Measurements from ENCODE around the gene FGF22. TPM values are rescaled to one million over a fixed set of nuclear protein-coding genes. Genes with fewer than 3 reads are reported as not detected.
"Not testable (repeated sequence)": the region's sequence is repeated elsewhere in the genome, so short reads cannot be mapped to it uniquely, and the experiment has no call there.

Gene FGF22
- polyA plus RNA-seq, 1 experiment, result 0.05 TPM

DNA sequence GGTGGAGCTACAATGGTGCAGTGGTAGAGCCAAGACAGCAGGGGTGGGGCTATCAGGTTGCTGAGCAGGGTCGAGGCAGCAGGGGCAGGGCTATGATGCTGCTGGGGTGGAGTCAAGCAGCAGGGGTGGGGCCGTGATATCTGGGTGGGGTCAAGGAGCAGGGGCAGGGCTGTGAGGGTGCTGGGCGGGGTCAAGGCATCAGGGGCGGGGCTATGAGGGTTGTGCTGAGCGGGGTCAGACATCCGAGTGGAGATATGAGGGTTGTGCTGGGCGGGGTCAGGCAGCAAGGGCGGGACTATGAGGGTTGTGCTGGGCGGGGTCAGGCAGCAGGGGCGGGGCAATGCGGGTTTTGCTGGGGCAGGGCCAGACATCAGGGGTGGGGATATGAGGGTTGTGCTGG is 35.3 kb upstream of the FGF22 start:
- ChIA-PET POLR2A (no interaction called here), CTCF (no interaction called here)
- no peak for DNase-seq (ENCODE audit: low read depth)
- no peaks in the 10 kb centered on the region for H3K36me3 ChIP-seq (ENCODE audit: control insufficient read depth, insufficient read depth, low read length)
- no peak overlapping the region for H3K4me3 ChIP-seq (ENCODE audit: low read depth, low read length)
- no peak for TF ChIP-seq CTCF (IDR thresholded peaks at IDR 0.05; ENCODE audit: insufficient read depth, low read depth, low read length)
- H3K27me3 ChIP-seq (ENCODE audit: control insufficient read depth, insufficient read depth, low read length), result no peaks in the 10 kb centered on the region

GRCh38 chr19:605061-605971 is 34.4 kb upstream of the FGF22 start:
- POLR2A ChIA-PET; H3K27me3 ChIP-seq (ENCODE audit: control insufficient read depth, insufficient read depth, low read length); H3K4me3 ChIP-seq (ENCODE audit: low read depth, low read length); DNase-seq (ENCODE audit: low read depth); CTCF ChIA-PET; H3K36me3 ChIP-seq (ENCODE audit: control insufficient read depth, insufficient read depth, low read length): not testable (repeated sequence)

DNA sequence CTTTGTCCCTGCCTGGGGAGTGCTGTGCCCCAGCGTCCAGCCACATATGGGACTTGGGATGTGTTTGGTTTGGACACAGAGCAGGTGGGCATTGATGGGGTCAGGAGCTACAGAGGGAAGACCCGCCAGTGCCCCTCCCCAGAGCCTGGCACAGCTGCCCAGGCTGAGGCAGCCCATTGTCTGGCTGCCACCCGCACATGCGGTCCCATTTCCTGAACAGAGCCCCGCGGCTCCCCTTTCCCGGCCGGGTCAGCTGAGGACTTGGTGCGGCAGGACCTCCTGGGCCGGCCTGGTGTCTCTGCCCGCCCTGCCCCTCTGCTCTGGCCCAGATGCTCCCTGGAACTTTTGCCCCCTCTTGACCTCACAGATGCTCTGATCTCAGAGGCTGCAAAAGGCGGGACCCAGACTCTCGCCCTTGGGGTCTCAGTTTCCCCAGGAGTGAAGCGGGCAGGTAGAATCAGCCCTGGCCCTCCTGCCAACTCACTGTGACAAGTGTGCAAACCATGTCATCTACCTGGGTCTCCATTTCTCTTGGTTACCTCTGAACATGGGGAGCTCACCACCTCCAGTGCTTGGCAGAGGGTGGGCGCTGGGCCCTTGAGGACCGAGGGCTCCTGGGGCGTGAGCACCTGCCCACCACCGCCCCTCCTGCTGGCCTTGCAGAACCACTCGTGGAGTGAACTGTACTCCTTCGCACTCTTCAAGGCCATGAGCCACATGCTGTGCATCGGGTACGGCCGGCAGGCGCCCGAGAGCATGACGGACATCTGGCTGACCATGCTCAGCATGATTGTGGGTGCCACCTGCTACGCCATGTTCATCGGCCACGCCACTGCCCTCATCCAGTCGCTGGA is 32.2 kb upstream of the FGF22 start:
- no peak for TF ChIP-seq CTCF (IDR thresholded peaks at IDR 0.05; ENCODE audit: insufficient read depth, low read depth, low read length)
- no peak for DNase-seq (ENCODE audit: low read depth)
- H3K27me3 ChIP-seq (ENCODE audit: control insufficient read depth, insufficient read depth, low read length), result no peaks in the 10 kb centered on the region
- ChIA-PET POLR2A (no interaction called here), CTCF (no interaction called here)
- no peaks in the 10 kb centered on the region for H3K36me3 ChIP-seq (ENCODE audit: control insufficient read depth, insufficient read depth, low read length)
- H3K4me3 ChIP-seq (ENCODE audit: low read depth, low read length), result no peak overlapping the region

DNA sequence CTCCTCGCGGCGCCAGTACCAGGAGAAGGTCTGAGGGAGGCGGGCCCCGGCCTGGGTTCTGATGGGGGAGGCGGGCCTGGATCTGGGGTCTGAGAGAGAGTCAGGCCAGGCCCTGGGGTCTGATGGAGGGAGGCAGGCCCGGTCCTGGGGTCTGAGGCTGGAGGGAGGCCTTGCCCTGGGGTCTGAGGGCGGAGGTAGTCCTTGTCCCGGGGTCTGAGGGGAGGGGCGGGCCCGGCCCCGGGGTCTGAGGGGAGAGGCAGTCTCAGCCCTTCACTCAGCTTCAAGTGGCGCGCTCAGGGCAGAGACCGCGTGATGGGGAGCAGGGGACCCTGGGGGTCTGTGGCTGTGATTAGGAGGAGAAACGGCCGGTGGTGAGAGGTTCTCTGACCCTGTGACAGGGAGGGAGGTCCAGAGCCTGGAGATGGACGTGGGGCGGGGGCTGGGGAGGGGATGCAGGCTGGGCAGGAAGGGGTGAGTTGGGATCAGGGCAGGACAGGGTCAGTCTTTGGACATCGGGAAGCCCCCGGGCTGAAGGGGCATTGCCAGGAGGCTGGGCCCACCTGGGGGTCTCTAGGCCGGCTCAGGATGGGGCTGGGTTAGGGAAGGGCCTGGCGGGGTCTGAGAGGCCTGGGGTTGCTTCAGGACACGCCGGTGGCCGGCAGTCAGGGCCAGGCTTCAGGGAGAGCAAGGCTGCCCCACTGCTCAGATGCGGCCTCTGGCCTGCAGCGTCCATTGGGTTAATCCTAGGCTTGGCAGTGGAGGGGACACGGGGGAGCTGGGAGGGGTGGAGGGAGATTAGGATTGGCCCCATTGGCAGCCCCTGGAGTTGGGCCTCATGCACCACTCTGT is 31.3 kb upstream of the FGF22 start:
- DNase-seq (ENCODE audit: low read depth), result no peak
- CTCF ChIA-PET, result interaction anchor here (1.2 to 1.3 kb wide), 2 partner anchors 20 to 24 kb away, joined by 4 to 5 read pairs; no protein-coding TSS in a partner anchor
- Histone ChIP-seq H3K36me3 (ENCODE audit: control insufficient read depth, insufficient read depth, low read length) (no peaks in the 10 kb centered on the region), H3K4me3 (ENCODE audit: low read depth, low read length) (no peak overlapping the region), H3K27me3 (ENCODE audit: control insufficient read depth, insufficient read depth, low read length) (no peaks in the 10 kb centered on the region)
- POLR2A ChIA-PET, result no interaction called here
- no peak for TF ChIP-seq CTCF (IDR thresholded peaks at IDR 0.05; ENCODE audit: insufficient read depth, low read depth, low read length)

- no peak for DNase-seq (ENCODE audit: low read depth)
- H3K4me3 ChIP-seq (ENCODE audit: low read depth, low read length), result no peak overlapping the region
- H3K27me3 ChIP-seq (ENCODE audit: control insufficient read depth, insufficient read depth, low read length), result no peaks in the 10 kb centered on the region
- ChIA-PET POLR2A (no interaction called here), CTCF (interaction anchor here (1.2 to 1.3 kb wide), 2 partner anchors 20 to 25 kb away, joined by 4 to 5 read pairs; no protein-coding TSS in a partner anchor)
- no peak for TF ChIP-seq CTCF (IDR thresholded peaks at IDR 0.05; ENCODE audit: insufficient read depth, low read depth, low read length)
- no peaks in the 10 kb centered on the region for H3K36me3 ChIP-seq (ENCODE audit: control insufficient read depth, insufficient read depth, low read length)
Observed at GRCh38 chr19:609004-609346, 30.7 kb upstream of the FGF22 start.
